NB4 (cell line): ENCODE data around the gene ENOX1.

Experiments used
- MYC ChIP-seq: IDR thresholded peaks from 2 replicates; pipeline ENCODE4 v1.6.1; 2011; ENCODE audit warnings: low read depth, low read length
- POLR2A ChIP-seq: IDR thresholded peaks from 2 replicates; pipeline ENCODE4 v1.6.1; 2011; ENCODE audit warnings: mild to moderate bottlenecking; ENCODE audit not compliant: insufficient read length; ENCODE audit errors: extremely low read depth
- TF ChIP-seq, protein P1 (sequence below): IDR thresholded peaks from one replicate; pipeline ENCODE4 v1.5.1; 2012; ENCODE audit warnings: low read depth, low read length

GRCh38 chr13:43267916-43268315 lies 518.9 kb downstream of the ENOX1 start:
- TF ChIP-seq, protein P1, sequence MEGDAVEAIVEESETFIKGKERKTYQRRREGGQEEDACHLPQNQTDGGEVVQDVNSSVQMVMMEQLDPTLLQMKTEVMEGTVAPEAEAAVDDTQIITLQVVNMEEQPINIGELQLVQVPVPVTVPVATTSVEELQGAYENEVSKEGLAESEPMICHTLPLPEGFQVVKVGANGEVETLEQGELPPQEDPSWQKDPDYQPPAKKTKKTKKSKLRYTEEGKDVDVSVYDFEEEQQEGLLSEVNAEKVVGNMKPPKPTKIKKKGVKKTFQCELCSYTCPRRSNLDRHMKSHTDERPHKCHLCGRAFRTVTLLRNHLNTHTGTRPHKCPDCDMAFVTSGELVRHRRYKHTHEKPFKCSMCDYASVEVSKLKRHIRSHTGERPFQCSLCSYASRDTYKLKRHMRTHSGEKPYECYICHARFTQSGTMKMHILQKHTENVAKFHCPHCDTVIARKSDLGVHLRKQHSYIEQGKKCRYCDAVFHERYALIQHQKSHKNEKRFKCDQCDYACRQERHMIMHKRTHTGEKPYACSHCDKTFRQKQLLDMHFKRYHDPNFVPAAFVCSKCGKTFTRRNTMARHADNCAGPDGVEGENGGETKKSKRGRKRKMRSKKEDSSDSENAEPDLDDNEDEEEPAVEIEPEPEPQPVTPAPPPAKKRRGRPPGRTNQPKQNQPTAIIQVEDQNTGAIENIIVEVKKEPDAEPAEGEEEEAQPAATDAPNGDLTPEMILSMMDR = no peak
- TF ChIP-seq POLR2A (no peak), MYC (no peak)
